Measurements from ENCODE around the gene SNAP91.
"Not testable (repeated sequence)": the region's sequence is repeated elsewhere in the genome, so short reads cannot be mapped to it uniquely, and the experiment has no call there.

The SNAP91 gene

DNA sequence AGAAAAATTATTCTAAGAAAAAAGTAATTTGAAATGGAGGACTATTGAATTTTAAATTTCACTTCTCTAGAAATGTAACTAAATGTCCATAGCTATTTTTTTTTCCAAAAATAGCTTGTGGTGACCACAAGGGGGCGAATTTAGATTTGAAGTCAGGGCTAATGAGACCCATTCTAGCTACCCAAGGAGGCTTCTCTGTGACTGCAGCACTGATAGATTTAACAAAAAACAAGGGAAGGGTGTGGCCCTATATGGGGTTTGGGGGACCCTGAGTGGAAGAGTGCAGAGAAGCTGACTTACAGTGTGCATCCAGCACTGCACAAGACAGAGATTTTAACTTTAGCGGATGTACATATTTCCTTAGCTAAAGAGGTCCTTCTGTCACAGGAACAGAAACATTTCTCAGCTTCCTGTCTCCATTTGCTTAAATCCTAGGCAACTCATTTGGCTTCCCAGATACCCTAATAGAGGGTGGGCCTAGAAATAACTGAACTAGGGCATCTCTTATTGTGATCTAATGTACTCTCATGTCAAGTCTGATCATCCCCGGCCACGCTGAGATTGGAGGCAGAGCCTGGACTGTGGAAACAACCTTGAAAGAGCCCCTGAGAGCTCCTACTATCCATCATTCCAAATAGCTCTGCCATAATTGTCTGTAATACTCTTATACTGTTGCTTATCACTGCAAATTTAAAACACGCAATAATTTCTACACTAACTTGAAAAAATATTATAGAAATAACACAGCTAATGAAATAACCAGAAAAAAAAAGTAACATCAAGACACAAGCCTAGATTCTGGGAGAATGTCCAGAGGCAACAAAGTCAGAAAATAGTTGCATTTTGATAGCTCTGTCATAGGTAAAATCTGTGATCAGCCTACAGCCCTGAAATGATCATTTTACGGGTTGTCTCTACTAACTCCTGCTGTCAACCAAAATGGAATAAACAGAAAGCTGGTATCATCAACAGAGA is 93.6 kb downstream of the SNAP91 start:
- DNase-seq (ENCODE audit: low read depth in 2 of 2) = no peak

DNA sequence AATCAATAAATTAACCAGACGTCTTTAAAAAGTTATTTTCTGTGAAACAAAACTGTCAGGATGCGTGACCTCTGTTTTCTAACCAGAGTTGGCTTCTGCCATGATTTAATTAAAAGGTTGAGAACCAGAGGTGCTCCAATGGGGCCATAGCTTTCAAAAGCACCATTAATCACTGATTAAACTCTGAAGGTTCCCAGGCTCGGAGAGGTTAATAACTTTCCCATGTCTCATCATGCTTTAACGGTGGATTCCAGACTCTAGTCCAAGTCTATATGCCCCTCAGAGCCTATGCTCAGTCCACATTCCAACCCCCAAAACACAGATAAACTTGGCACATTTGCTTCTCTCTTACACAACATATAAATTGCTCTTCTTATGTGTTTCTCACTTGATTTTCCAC is 95.5 kb downstream of the SNAP91 start:
- no peak for DNase-seq (ENCODE audit: low read depth in 2 of 2)

DNA sequence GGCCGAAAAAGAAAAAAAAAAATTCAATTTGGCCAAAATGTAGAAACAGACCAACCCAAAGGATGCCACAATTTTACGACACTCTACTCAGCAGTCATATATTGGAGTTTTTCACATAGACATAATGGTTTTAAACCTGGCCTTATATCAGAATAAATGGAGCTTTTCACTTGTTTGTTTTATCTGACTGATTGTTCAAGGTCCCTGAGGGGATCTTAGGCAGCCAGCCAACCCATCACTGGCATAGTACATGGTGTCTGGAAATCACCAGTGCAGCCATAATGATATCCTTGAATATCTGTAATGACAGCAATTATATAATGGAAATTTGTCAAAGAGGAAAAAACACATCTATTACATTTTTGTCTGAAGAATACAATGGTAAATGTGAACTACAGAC is 99.7 kb downstream of the SNAP91 start:
- no peak for DNase-seq (ENCODE audit: low read depth in 2 of 2)

DNA sequence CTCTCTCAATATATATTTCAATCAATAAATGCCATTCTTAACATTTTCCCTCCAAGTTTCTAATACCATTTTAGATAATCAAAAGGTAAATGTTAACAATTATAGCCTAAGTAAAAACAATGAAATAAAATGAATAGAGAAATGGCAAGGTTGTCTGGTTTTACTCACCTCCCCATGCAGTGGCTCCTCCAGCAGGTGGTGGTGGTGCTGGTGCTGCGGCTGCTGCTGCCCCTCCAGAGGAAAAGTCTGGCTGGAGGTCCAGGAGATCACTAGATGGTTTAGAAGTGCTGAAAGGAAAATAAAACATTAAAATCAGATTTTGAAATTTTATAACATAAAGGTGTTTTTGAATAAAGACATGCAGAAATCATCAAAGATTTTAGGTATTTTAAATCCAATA is 103.4 kb downstream of the SNAP91 start:
- DNase-seq (ENCODE audit: low read depth in 2 of 2) = no peak

GRCh38 chr6:83603551-83603950 is 105.3 kb downstream of the SNAP91 start:
- DNase-seq (ENCODE audit: low read depth in 2 of 2) = no peak

- DNase-seq (ENCODE audit: low read depth in 2 of 2) = no peak
These were observed 107.8 kb downstream of the SNAP91 start for GRCh38 chr6:83601119-83601518.

GRCh38 chr6:83600459-83600858 is 108.4 kb downstream of the SNAP91 start:
- no peak for DNase-seq (ENCODE audit: low read depth in 2 of 2)

- DNase-seq (ENCODE audit: low read depth in 2 of 2) = no peak
These were observed 111.4 kb downstream of the SNAP91 start for GRCh38 chr6:83597511-83597910.

GRCh38 chr6:83597051-83597450 is 111.8 kb downstream of the SNAP91 start:
- no peak for DNase-seq (ENCODE audit: low read depth in 2 of 2)

- no peak for DNase-seq (ENCODE audit: low read depth in 2 of 2)
These were observed 114.0 kb downstream of the SNAP91 start for GRCh38 chr6:83594941-83595340.

- no peak for DNase-seq (ENCODE audit: low read depth in 2 of 2)
These were observed 115.5 kb downstream of the SNAP91 start for GRCh38 chr6:83593395-83593785.

GRCh38 chr6:83592770-83593394 is 116.0 kb downstream of the SNAP91 start:
- no peak for DNase-seq (ENCODE audit: low read depth in 2 of 2)

GRCh38 chr6:83590416-83590815 is 118.5 kb downstream of the SNAP91 start:
- DNase-seq (ENCODE audit: low read depth in 2 of 2) = no peak

DNA sequence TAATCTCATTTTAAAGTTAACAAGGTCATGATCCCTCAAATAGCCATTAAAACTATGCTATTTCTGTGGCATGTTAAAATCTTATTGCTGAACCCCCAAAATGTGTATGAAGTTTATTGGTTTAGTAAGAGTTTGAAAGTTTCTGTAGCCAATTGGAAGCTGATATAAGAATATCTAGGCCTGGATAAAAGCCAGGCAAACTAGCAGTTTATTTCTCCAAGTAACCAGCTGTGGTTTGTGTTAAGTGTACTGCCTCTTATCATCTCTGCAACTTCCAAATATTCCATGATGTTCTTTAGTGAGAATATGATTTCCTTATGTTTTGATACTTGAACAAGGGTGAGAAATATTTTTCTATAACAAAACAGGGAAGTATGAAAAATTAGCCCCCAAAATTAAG is 119.8 kb downstream of the SNAP91 start:
- DNase-seq (ENCODE audit: low read depth in 2 of 2) = no peak

DNA sequence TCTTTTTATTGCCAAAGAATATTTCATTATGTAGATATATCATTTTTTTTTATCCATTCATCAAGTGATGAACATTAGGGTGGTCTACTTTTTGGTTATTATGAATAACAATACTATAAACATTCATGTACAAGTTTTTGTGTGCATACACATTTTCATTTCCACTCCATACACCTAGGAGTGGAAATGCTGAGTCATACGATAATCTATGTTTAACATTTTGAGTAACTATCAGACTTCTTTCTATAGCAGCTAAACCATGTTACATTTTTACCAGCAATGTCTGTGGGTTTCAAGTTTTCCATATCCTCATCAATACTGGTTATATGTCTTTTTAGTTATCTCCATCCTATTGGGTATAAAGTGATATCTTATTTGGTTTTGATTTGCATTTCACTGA is 130.8 kb downstream of the SNAP91 start:
- DNase-seq (ENCODE audit: low read depth in 2 of 2) = no peak

DNA sequence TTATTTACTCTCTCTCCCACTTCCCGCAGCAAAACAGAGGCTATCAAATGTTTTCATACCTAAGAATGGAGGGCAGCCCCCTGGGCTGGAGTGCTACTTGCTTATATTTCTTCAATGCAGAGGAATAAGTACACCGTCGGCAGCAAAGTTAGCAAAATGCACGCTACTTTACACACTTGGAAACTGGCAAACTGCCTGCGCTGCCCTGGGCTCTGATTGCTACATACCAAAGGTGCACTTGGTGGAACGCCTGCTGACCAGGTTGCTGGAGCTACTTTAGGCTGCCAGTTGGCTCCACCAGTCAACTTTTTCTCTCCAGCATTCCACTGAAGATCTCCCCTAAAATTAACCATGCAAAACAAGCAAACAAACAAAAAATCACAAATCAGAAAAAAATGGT is 134.1 kb downstream of the SNAP91 start:
- DNase-seq (ENCODE audit: low read depth in 2 of 2) = no peak

DNA sequence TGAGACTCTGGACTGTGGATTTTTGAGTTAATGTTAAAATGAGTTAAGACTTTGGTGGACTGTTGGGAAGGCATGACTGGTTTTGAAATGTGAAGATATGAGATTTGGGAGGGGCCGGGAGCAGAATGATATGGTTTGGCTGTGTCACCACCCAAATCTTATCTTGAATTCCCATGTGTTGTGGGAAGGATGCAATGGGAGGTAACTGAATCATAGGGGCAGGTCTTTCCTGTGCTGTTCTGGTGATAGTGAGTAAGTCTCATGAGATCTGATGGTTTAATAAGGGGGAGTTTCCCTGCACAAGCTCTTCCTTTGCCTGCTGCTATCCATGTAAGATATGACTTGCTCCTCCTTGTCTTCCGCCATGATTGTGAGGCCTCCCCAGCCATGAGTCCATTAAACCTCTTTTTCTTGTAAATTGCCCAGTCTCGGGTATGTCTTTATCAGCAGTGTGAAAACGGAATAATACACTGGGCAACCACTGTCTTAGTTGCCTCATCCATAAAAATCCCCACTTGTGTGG is 137.2 kb downstream of the SNAP91 start:
- not testable (repeated sequence) for DNase-seq (ENCODE audit: low read depth in 2 of 2)

DNA sequence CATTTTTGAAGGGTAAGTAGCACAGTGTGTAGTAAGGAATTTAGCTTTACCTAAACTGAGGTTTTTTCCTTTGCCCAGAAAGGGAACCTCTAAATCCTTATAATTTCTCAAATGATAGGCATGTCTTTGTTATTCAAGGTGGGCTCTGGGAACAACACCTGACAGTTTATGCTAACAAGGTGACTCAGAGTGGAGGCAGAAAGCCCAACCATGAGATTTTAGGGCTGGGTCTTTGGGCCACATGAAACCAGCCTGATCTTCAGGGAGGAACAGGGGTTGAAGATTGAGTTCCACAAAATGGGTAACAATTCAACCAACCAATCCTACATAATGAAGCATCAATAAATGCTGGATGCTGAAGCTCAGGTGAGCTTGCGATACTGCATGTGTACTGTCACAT is 149.9 kb downstream of the SNAP91 start:
- DNase-seq (ENCODE audit: low read depth in 2 of 2) = no peak

GRCh38 chr6:83556871-83557270 is 152.0 kb downstream of the SNAP91 start:
- DNase-seq (ENCODE audit: low read depth in 2 of 2) = no peak

DNA sequence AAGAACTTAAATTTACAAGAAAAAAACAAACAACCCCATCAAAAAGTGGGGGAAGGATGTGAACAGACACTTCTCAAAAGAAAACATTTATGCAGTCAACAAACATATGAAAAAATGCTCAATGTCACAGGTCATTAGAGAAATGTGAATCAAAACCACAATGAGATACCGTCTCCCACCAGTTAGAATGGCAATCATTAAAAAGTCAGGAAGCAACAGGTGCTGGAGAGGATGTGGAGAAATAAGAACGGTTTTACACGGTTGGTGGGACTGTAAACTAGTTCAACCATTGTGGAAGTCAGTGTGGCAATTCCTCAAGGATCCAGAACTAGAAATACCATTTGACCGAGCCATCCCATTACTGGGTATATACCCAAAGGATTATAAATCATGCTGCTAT is 157.2 kb downstream of the SNAP91 start:
- not testable (repeated sequence) for DNase-seq (ENCODE audit: low read depth in 2 of 2)

- DNase-seq (ENCODE audit: low read depth in 2 of 2) = not testable (repeated sequence)
These were observed 158.4 kb downstream of the SNAP91 start for GRCh38 chr6:83550482-83550881.

GRCh38 chr6:83546636-83547035 is 162.3 kb downstream of the SNAP91 start:
- no peak for DNase-seq (ENCODE audit: low read depth in 2 of 2)

DNA sequence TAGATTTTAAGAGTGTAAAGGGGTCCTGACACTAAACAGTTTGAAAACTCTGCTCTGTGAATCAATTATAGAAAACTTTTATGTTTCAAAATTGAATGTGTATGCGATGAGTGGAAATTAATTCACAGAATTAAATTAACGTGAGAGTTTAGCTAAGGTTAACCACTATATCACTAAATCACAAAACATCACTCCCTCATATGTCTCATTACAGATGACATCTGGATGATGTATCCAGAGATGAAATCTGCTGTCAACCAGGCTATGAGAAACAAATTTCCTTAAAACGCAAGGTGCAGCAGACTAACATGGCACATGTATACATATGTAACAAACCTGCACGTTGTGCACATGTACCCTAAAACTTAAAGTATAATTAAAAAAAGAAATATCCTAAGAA is 169.2 kb downstream of the SNAP91 start:
- DNase-seq (ENCODE audit: low read depth in 2 of 2) = no peak
